Liver (tissue), 3 donors: ENCODE measurements around the gene BSND.

Experiments used
- FOXA1 ChIP-seq: IDR thresholded peaks from 2 replicates; pipeline ENCODE4 v1.6.1; 2016; ENCODE audit warnings: antibody characterized with exemption
- NR2F2 ChIP-seq: IDR thresholded peaks from 2 replicates; pipeline ENCODE4 v1.6.1; 2016; ENCODE audit warnings: antibody characterized with exemption
- TF ChIP-seq, protein P1 (sequence below): fragments of 150-350 bp; IDR thresholded peaks from 2 replicates; pipeline ENCODE4 v1.5.1; 2017; ENCODE audit warnings: improper control_type of control experiment, low read depth, low read length; ENCODE audit not compliant: missing input control
- donor health status: healthy.
- donor health status: healthy.

DNA sequence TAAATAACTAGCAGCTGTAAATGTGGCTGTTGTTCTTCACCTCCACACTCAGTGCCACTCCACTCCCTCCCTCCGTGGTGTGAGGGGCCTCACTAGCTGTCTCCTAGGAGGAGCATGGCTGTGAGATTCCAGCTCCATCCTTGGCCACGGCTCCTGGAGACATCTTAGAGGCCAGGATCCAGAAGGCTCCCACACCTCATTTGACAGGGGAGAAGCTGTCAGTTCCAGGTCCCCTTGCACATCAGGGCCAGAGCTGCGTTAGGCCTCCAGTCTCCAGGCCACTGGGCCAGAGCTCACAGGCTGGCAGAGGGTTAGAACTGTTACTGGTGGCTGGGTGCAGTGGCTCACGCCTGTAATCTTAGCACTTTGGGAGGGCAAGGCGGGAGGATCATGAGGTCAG is 55.7 kb downstream of the BSND start:
- TF ChIP-seq, protein P1, sequence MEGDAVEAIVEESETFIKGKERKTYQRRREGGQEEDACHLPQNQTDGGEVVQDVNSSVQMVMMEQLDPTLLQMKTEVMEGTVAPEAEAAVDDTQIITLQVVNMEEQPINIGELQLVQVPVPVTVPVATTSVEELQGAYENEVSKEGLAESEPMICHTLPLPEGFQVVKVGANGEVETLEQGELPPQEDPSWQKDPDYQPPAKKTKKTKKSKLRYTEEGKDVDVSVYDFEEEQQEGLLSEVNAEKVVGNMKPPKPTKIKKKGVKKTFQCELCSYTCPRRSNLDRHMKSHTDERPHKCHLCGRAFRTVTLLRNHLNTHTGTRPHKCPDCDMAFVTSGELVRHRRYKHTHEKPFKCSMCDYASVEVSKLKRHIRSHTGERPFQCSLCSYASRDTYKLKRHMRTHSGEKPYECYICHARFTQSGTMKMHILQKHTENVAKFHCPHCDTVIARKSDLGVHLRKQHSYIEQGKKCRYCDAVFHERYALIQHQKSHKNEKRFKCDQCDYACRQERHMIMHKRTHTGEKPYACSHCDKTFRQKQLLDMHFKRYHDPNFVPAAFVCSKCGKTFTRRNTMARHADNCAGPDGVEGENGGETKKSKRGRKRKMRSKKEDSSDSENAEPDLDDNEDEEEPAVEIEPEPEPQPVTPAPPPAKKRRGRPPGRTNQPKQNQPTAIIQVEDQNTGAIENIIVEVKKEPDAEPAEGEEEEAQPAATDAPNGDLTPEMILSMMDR = no peak
- no peak for TF ChIP-seq NR2F2
- TF ChIP-seq FOXA1 = no peak
